ENCODE measurements around the gene NDP. TPM values are rescaled to one million over a fixed set of nuclear protein-coding genes. Genes with fewer than 3 reads are reported as not detected.
"Not testable (repeated sequence)": the region's sequence is repeated elsewhere in the genome, so short reads cannot be mapped to it uniquely, and the experiment has no call there.

Gene NDP
- total and polyA plus RNA-seq, 9 donors: 4.9 to 82.7 (median 19.9) TPM

DNA sequence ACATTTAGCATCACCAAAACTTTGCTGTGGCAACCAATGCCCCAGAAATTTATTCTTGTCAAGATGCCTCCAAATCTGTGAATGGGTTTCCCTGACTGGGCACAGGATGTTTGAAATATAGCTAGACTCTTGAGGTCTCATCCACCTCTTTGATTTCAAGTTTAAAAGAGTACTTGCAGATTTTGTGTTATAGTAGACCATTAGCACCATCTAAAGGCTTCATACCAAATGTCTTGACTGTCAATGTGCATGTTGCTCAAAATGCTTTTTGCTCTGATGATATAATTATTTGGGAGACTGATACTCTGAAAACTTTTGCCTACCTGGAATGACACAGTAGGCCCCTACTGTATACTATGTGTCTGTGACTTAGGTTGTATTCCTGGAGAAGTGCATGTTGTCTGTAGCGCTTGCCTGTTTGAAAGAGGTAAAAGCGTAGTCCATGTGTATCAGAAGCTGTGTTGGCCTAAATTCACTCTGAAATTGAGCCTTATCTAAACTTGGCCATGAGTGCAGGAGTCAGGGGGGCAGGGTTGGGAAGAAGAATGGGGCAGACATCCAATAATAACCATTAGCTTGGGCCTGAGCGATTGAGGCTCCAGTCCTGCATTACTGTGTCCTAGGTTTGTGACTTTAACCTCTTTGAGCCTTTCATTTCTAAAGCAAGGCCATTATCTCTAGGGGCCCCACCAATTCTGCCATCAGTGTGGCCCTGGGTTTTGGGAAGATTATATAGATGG, 33.8 kb downstream of the NDP start:
- TF ChIP-seq, protein P1, sequence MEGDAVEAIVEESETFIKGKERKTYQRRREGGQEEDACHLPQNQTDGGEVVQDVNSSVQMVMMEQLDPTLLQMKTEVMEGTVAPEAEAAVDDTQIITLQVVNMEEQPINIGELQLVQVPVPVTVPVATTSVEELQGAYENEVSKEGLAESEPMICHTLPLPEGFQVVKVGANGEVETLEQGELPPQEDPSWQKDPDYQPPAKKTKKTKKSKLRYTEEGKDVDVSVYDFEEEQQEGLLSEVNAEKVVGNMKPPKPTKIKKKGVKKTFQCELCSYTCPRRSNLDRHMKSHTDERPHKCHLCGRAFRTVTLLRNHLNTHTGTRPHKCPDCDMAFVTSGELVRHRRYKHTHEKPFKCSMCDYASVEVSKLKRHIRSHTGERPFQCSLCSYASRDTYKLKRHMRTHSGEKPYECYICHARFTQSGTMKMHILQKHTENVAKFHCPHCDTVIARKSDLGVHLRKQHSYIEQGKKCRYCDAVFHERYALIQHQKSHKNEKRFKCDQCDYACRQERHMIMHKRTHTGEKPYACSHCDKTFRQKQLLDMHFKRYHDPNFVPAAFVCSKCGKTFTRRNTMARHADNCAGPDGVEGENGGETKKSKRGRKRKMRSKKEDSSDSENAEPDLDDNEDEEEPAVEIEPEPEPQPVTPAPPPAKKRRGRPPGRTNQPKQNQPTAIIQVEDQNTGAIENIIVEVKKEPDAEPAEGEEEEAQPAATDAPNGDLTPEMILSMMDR (IDR thresholded peaks at IDR 0.05): peak in 1 of 3 donors; percentile 37
- no peak for TF ChIP-seq EP300 (IDR thresholded peaks at IDR 0.05)
- Histone ChIP-seq H3K27ac (no peak overlapping the region), H3K36me3 (no peaks in the 10 kb centered on the region), H3K4me3 (no peak overlapping the region), H3K4me1 (ENCODE audit: insufficient read depth) (no peaks in the 10 kb centered on the region), H3K9me3 (no peaks in the 10 kb centered on the region), H3K27me3 (no peaks in the 10 kb centered on the region)
- intact Hi-C loops (cut with DNase I): loop anchor here in 3 of 4 donors (5.0 to 10.0 kb wide), 2 partner anchors 102 to 105 kb away; no protein-coding TSS in a partner anchor
- no peak for DNase-seq
- 65 to 83% (median 77%) methylated on average over 3 of the region's 3 CpGs for WGBS, 3 donors

DNA sequence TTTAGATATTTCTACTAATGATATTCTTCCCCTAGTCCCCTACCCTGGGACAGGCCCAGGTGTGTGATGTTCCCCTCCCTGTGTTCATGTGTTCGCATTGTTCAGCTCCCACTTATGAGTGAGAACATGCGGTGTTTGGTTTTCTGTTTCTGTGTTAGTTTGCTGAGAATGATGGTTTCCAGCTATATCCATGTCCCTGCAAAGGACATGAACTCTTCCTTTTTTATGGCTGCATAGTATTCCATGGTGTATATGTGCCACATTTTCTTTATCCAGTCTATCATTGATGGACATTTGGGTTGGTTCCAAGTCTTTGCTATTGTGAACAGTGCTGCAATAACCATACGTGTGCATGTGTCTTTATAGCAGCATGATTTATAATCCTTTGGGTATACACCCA, 51.2 kb downstream of the NDP start:
- H3K9me3 ChIP-seq; H3K4me1 ChIP-seq (ENCODE audit: insufficient read depth); DNase-seq; intact Hi-C loops (cut with DNase I); H3K4me3 ChIP-seq; H3K36me3 ChIP-seq; H3K27ac ChIP-seq; H3K27me3 ChIP-seq: not testable (repeated sequence)
- 78 to 85% (median 84%) methylated on average over 3 of the region's 3 CpGs for WGBS, 3 donors

DNA sequence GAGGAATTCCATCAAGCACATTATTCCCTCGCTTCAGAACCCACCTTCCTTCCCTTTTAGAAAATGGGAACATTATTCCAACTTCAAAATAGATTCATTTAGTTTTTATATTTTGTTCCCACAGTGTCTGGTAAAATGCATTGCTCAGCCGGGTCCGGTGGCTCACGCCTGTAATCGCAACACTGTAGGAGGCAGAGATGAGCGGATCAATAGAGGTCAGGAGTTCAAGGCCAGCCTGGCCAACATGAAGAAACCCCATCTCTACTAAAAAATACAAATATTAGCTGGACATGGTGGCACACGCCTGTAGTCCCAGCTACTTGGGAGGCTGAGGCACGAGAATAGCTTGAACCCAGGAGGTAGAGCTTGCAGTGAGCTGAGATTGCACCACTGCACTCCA, 62.4 kb downstream of the NDP start:
- intact Hi-C loops (cut with DNase I); H3K4me1 ChIP-seq (ENCODE audit: insufficient read depth); H3K4me3 ChIP-seq; H3K9me3 ChIP-seq; H3K27ac ChIP-seq; DNase-seq; H3K27me3 ChIP-seq; H3K36me3 ChIP-seq: not testable (repeated sequence)
- 79 to 81% (median 80%) methylated on average over 8 of the region's 8 CpGs for WGBS, 3 donors

DNA sequence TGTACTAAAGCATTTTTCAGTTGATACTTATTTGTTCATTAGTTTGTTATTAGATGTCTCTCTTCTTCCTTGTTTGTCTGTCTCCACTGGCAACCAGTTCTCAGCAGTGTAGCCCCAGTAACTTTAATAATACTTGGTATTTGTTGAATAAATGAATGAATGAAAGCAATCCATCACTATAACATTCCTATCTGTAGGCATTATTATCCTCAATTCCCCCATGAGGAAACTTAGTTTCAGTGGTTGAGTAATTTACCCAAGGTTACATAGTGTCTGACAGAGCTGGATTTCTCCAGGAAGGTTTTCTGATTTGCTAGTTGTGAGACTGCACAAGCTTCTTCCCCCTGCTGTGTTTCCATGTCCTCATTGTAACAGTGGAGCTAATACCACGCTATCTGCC, 63.2 kb downstream of the NDP start:
- TF ChIP-seq POLR2A (IDR thresholded peaks at IDR 0.05) (no peak), EP300 (IDR thresholded peaks at IDR 0.05) (no peak)
- TF ChIP-seq, protein P1 (IDR thresholded peaks at IDR 0.05): no peak
- 36 to 60% (median 47%) methylated on average over 1 of the region's 1 CpG for WGBS, 3 donors
- no peaks in the 10 kb centered on the region for H3K36me3 ChIP-seq
- no peaks in the 10 kb centered on the region for H3K4me1 ChIP-seq (ENCODE audit: insufficient read depth)
- H3K27ac ChIP-seq: no peak overlapping the region
- no peaks in the 10 kb centered on the region for H3K27me3 ChIP-seq
- no peaks in the 10 kb centered on the region for H3K9me3 ChIP-seq
- no peak for DNase-seq
- intact Hi-C loops (cut with DNase I): no loop called here
- no peak overlapping the region for H3K4me3 ChIP-seq

DNA sequence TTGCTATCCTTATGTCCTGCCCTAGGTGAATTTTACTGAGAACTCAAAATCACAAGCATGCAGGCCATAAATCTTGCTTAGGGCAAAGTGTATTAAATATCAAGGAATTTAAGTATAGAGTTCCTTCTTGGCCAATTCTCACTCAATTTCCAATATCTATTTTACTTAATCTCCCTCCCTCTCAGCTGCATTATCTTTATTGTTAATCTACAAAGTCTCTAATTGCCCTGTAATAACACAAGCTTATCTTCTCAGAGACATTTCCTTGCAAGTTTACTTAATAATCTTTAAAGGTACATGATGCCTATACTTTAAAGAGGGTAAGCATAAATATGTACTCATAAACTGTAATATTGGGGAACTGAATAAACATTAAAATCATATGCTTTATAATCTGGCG, 64.0 kb downstream of the NDP start:
- no peaks in the 10 kb centered on the region for H3K4me1 ChIP-seq (ENCODE audit: insufficient read depth)
- intact Hi-C loops (cut with DNase I): no loop called here
- TF ChIP-seq POLR2A (IDR thresholded peaks at IDR 0.05) (no peak), EP300 (IDR thresholded peaks at IDR 0.05) (no peak)
- TF ChIP-seq, protein P1 (IDR thresholded peaks at IDR 0.05): no peak
- no peaks in the 10 kb centered on the region for H3K27me3 ChIP-seq
- H3K4me3 ChIP-seq: no peak overlapping the region
- DNase-seq: no peak
- 89 to 95% (median 92%) methylated on average over 1 of the region's 1 CpG for WGBS, 3 donors
- no peaks in the 10 kb centered on the region for H3K36me3 ChIP-seq
- no peaks in the 10 kb centered on the region for H3K9me3 ChIP-seq
- no peak overlapping the region for H3K27ac ChIP-seq

All from ovary (tissue), 9 donors.